HL-60 (cell line): ENCODE results near the gene MLN.

Source experiments
- DNase-seq, 2 experiments: peaks; one replicate each; pipeline ENCODE4 v3.0.0-alpha.2; 2010 to 2020; ENCODE audit warnings: low read depth in 1 of 2, low spot score in 1 of 2
- H3K27ac ChIP-seq: fragments of 250-450 bp; sonication (Bioruptor Pico); replicated peaks from 2 replicates; pipeline ENCODE4 v1.5.1; 2020; ENCODE audit warnings: mild to moderate bottlenecking, moderate library complexity
- H3K27me3 ChIP-seq: fragments of 250-450 bp; sonication (Bioruptor Pico); 2 replicates; pipeline ENCODE4 v1.5.1; 2021; ENCODE audit warnings: mild to moderate bottlenecking, moderate library complexity; ENCODE audit not compliant: insufficient read depth, poor library complexity, severe bottlenecking
- H3K4me3 ChIP-seq: replicated peaks from 2 replicates; pipeline ENCODE4 v1.5.1; 2011; ENCODE audit warnings: mild to moderate bottlenecking, control low read depth, low read length; ENCODE audit not compliant: insufficient read depth
- GABPA ChIP-seq: IDR thresholded peaks from 2 replicates; pipeline ENCODE4 v1.6.1; 2012; ENCODE audit warnings: low read depth
- POLR2AphosphoS5 ChIP-seq: IDR thresholded peaks from 2 replicates; pipeline ENCODE4 v1.6.1; 2012; ENCODE audit warnings: low read depth
- SPI1 ChIP-seq: IDR thresholded peaks from 2 replicates; pipeline ENCODE4 v1.6.1; 2012; ENCODE audit warnings: low read depth, mild to moderate bottlenecking, borderline replicate concordance
- TF ChIP-seq, protein P1 (sequence below): IDR thresholded peaks from 2 replicates; pipeline ENCODE4 v1.6.1; 2012; ENCODE audit warnings: low read depth; ENCODE audit not compliant: insufficient replicate concordance
- TF ChIP-seq, protein P2 (sequence below): IDR thresholded peaks from one replicate; pipeline ENCODE4 v1.5.1; 2011; ENCODE audit warnings: low read length, control low read depth, inconsistent platforms; ENCODE audit not compliant: insufficient read depth

The MLN gene

GRCh38 chr6:33747823-33748222 is 56.0 kb downstream of the MLN start:
- Histone ChIP-seq H3K27me3 (peaks cover 14% of the 10 kb centered on the region), H3K4me3 (no peak overlapping the region)

GRCh38 chr6:33746651-33747100 is 57.1 kb downstream of the MLN start, which contains the start of gene IP6K3:
IP6K3 (minus strand) TSS chr6:33746905; CDS start chr6:33735476, 11,429 bp downstream.
- no peak within 1 kb of the TSS for H3K27ac ChIP-seq
- H3K27me3 ChIP-seq: peaks cover 18% of the 10 kb centered on the region
- TF ChIP-seq, protein P1, sequence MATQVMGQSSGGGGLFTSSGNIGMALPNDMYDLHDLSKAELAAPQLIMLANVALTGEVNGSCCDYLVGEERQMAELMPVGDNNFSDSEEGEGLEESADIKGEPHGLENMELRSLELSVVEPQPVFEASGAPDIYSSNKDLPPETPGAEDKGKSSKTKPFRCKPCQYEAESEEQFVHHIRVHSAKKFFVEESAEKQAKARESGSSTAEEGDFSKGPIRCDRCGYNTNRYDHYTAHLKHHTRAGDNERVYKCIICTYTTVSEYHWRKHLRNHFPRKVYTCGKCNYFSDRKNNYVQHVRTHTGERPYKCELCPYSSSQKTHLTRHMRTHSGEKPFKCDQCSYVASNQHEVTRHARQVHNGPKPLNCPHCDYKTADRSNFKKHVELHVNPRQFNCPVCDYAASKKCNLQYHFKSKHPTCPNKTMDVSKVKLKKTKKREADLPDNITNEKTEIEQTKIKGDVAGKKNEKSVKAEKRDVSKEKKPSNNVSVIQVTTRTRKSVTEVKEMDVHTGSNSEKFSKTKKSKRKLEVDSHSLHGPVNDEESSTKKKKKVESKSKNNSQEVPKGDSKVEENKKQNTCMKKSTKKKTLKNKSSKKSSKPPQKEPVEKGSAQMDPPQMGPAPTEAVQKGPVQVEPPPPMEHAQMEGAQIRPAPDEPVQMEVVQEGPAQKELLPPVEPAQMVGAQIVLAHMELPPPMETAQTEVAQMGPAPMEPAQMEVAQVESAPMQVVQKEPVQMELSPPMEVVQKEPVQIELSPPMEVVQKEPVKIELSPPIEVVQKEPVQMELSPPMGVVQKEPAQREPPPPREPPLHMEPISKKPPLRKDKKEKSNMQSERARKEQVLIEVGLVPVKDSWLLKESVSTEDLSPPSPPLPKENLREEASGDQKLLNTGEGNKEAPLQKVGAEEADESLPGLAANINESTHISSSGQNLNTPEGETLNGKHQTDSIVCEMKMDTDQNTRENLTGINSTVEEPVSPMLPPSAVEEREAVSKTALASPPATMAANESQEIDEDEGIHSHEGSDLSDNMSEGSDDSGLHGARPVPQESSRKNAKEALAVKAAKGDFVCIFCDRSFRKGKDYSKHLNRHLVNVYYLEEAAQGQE: no peak
- TF ChIP-seq POLR2AphosphoS5 (no peak), GABPA (no peak)
- TF ChIP-seq, protein P2, sequence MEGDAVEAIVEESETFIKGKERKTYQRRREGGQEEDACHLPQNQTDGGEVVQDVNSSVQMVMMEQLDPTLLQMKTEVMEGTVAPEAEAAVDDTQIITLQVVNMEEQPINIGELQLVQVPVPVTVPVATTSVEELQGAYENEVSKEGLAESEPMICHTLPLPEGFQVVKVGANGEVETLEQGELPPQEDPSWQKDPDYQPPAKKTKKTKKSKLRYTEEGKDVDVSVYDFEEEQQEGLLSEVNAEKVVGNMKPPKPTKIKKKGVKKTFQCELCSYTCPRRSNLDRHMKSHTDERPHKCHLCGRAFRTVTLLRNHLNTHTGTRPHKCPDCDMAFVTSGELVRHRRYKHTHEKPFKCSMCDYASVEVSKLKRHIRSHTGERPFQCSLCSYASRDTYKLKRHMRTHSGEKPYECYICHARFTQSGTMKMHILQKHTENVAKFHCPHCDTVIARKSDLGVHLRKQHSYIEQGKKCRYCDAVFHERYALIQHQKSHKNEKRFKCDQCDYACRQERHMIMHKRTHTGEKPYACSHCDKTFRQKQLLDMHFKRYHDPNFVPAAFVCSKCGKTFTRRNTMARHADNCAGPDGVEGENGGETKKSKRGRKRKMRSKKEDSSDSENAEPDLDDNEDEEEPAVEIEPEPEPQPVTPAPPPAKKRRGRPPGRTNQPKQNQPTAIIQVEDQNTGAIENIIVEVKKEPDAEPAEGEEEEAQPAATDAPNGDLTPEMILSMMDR: no peak
- no peak for DNase-seq
- no peak within 1 kb of the TSS for H3K4me3 ChIP-seq

More at GRCh38 chr6:33747823-33748222, 56.0 kb downstream of the MLN start:
- no peak for DNase-seq
- TF ChIP-seq, protein P1: no peak
- TF ChIP-seq, protein P2: no peak
- TF ChIP-seq GABPA (no peak), POLR2AphosphoS5 (no peak), SPI1 (no peak)
- H3K27ac ChIP-seq: no peak overlapping the region

- TF ChIP-seq, protein P1: no peak
- TF ChIP-seq, protein P2: no peak
- no peak for TF ChIP-seq GABPA
- TF ChIP-seq POLR2AphosphoS5: no peak
- TF ChIP-seq SPI1: no peak
- H3K4me3 ChIP-seq: no peak overlapping the region
- no peak overlapping the region for H3K27ac ChIP-seq
- H3K27me3 ChIP-seq: peaks cover 18% of the 10 kb centered on the region
- DNase-seq: no peak
Measured at GRCh38 chr6:33746036-33746600, 57.7 kb downstream of the MLN start.
